Activated CD8-positive, alpha-beta memory T cell treated with anti-CD3 and anti-CD28 coated beads for 1 hour (primary cell): Measurements from ENCODE around the gene KLF2.

Experiments used
- DNase-seq, 2 donors: peaks; one replicate each; pipeline ENCODE4 v3.0.0-alpha.2; 2020; ENCODE audit warnings: low read depth in 1 of 2; ENCODE audit errors: extremely low read depth in 1 of 2

KLF2 gene

DNA sequence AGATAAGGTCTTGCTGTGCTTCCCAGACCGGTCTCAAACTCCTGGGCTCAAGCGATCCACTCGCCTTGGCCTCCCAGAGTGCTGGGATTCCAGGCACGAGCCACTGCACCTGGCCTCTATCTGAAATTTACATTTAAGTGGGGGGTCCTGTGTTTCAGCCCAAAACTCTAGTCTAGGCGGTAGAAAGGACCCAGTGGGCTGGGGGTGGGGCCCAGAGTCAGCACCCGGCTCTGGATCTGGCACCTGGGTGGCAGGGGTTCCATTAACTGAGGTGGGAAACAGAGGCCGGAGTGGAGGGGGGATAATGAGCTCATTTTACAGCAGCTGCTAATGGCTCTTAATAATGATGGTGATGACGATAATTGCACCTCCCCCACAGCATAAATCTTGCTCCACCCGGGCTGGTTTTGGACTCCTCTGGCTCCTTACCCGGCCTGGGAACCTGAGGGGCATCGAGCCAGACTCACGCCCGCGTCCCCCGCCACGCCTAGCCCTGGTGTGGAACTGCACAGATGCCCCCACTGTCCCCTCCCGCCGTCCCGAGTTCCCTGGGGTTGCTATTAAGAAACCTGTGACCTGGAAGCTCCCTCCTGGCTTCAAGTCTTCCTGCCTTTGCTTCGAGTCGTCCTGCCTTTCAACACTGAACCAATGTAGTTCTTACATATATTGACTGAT is 17.8 kb upstream of the KLF2 start:
- DNase-seq: no peak

DNA sequence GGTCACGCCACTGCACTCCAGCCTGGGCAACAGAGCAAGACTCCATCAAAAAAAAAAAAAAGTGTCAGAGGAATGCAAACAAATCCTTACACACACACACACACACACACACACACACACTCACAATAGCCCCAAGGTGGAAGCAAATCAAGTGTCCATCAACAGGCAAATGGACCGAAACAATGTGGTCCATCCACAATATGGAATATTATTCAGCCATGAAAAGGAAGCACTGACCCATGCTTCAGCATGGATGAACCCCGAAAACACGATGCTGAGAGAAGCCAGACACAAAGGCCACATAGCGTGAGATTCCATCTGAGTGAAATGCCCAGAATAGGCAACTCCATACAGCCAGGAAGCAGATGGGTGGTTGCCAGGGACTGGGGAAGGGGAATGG is 16.5 kb upstream of the KLF2 start:
- DNase-seq: no peak

DNA sequence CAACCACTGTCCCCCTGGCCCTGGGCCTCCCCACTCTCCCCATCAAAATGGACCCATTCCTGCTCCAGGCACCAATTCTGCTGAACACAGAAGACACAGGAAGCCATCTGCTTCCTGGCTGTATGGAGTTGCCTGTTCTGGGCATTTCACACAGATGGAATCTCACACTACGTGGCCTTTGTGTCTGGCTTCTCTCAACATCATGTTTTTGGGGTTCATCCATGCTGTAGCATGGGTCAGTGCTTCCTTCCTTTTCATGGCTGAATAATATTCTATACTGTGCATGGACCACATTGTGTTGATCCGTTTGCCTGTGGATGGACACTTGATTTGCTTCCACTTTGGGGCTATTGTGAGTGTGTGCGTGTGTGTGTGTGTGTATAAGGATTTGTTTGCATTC is 15.0 kb upstream of the KLF2 start:
- DNase-seq: no peak

GRCh38 chr19:16315825-16316505 is 8.7 kb upstream of the KLF2 start:
- no peak for DNase-seq

DNA sequence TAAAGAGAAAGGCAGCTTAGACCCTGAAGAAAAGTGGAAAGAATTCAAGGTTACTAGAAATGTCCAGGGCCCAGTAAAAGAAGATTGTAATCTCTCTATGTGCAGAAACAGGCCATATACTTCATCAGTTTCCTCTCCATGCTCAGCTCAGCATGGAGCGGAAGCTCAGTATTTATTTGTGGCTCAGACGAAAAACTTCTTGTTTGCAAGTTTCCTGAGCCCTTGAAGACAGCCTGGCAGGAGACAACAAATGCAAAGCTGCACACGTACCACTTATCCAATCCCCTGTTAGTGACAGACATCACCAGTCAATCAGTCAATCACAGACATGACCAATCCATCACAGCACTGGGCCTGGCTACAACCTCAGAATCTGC is 8.1 kb upstream of the KLF2 start:
- no peak for DNase-seq

GRCh38 chr19:16319481-16319880 is 5.1 kb upstream of the KLF2 start:
- DNase-seq: no peak

DNA sequence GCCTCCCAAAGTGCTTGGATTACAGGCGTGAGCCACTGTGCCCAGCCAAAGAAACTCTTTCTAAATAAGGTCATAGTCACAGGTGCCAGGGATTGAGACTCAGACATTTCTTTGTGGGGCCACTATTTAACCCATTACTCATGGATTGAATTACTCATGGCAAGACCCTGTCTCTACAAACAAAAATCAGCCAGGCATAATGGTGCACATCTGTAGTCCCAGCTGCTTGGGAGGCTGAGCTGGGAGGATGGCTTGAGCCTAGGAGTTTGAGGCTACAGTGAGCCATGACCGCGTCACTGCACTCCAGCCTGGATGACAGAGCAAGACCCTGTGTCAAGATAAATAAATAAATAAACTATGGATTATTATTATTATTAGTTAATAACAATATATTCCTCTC is 3.6 kb upstream of the KLF2 start:
- DNase-seq: no peak

GRCh38 chr19:16325161-16325527 is 518 bp downstream of the KLF2 start:
- DNase-seq: peak in 1 of 2 donors; percentile 47

DNA sequence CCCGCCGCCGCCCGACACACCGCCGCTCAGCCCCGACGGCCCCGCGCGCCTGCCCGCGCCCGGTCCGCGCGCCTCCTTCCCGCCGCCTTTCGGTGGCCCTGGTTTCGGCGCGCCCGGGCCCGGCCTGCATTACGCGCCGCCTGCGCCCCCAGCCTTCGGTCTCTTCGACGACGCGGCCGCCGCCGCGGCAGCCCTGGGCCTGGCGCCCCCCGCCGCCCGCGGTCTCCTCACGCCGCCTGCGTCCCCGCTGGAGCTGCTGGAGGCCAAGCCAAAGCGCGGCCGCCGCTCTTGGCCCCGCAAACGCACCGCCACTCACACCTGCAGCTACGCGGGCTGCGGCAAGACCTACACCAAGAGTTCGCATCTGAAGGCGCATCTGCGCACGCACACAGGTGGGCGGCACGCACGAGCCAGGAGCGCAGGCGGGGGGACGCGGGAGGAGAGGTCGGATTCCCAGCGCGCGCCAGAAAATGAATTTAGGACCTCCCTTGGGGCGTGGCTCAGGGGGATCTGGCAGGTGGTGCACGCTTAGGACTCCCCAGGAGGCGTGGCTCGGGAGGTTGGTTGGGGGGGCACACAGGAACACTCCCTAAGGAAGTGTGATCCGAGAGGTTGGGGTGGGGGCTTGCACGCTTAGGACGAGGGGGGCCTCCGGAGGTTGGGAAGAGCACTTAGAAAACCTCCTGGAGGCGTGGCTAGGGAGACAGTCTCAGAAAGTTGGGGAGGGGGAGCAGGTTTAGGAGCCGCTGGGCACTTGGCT is 1.2 kb downstream of the KLF2 start:
- DNase-seq: peak in 1 of 2 donors; percentile 43

DNA sequence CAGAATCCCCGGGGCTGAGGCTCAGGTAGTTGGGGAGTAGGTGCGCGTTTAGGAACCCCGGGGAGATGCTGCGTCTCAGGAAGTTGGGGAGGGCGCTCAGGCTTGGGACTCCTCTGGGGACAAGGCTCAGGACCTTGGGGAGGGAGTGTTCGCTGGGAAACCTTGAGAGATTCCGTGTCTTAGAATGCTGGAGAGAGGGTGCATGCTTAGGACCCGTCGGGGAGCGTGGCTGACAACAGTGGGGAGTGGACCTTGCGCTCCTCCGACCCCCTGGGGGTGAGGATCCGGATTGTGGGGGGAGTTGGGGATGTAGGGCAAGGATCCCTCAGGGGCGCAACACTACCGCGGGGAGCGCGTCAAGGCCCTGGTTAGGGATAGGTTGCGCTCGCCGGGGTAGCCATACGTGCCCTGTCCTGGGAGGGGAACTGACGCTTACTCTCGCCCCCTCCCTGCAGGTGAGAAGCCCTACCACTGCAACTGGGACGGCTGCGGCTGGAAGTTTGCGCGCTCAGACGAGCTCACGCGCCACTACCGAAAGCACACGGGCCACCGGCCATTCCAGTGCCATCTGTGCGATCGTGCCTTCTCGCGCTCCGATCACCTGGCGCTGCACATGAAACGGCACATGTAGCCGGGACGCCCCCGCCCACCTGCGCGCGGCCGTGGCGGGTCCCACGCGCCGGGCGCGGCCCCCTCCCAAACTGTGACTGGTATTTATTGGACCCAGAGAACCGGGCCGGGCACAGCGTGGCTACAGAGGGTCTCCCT is 2.0 kb downstream of the KLF2 start:
- peak in 1 of 2 donors; percentile 42 for DNase-seq

- DNase-seq: no peak
Observed at GRCh38 chr19:16327169-16327475, 2.5 kb downstream of the KLF2 start.

- no peak for DNase-seq
Observed at GRCh38 chr19:16327501-16327900, 2.9 kb downstream of the KLF2 start.

GRCh38 chr19:16327911-16328823 is 3.5 kb downstream of the KLF2 start:
- no peak for DNase-seq

- DNase-seq: peak in 1 of 2 donors; percentile 38
Observed at GRCh38 chr19:16328824-16329482, 4.3 kb downstream of the KLF2 start.

- peak; percentile 86 to 93 for DNase-seq
Observed at GRCh38 chr19:16330368-16330801, 5.8 kb downstream of the KLF2 start.

GRCh38 chr19:16330806-16331690 is 6.4 kb downstream of the KLF2 start:
- DNase-seq: no peak

- DNase-seq: no peak
Observed at GRCh38 chr19:16333001-16333586, 8.5 kb downstream of the KLF2 start.

DNA sequence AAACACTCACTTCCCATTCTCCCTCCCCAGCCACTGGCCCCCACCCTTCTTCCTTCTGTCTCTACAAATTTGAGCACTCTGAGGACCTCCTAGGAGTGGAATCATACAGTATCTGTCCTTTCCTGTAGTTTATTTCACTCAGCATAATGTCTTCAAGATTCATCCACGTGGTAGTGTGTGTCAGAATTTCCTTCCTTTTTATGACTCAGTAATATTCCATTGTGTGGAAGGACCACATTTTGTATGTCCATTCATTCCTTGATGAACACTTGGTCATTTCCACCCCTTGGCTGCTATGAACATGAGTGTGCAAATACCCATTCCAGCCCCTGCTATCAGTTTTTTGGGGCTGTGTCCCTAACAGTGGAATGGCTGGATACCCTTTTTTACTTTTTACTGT is 9.8 kb downstream of the KLF2 start:
- no peak for DNase-seq

DNA sequence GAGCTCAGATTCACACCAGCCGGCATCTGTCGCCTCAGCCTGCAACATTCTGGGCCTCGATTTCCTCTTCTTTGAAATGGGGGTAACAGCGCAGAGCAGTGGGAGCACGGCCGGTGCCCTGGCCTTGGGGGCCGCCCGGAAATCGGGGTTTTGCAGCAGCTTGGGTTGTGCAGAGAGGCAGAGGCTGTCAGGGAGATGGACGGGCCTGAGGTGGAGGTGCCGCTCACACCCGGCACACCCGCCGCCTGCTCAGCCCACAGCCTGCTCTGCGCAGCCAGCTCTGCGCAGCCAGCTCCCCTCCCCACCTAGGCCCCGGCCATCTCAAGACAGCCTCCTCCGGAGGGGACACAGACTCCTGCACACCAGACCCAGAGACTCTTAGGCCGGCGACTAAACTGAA is 10.6 kb downstream of the KLF2 start:
- DNase-seq: no peak
